ENCODE results near the gene PRKAA2. TPM values are rescaled to one million over a fixed set of nuclear protein-coding genes. Genes with fewer than 3 reads are reported as not detected.

The PRKAA2 gene
- polyA plus RNA-seq, 10 donors = 15.0 to 48.8 (median 31.3) TPM

DNA sequence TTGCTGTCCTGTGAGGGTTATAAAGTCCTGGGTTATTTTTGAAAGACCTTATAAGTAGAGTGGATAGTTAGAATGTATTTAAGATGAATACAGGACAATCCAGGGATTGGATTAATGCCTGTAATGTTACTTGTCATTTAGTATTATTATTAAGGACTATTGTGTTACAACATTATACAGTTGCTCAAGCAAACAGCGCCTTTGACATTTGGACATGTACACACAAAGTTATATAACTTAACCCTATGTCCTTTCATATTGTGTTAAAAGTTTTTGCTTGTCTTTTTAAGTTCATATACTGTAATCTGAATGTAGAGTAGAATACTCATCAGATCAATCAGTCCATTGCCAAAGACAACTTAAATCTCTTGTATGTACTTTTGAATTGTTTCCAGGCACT, 2.0 kb downstream of the PRKAA2 start:
- no peak for DNase-seq

- no peak for DNase-seq
Measured at GRCh38 chr1:56648546-56648945, 3.4 kb downstream of the PRKAA2 start.

DNA sequence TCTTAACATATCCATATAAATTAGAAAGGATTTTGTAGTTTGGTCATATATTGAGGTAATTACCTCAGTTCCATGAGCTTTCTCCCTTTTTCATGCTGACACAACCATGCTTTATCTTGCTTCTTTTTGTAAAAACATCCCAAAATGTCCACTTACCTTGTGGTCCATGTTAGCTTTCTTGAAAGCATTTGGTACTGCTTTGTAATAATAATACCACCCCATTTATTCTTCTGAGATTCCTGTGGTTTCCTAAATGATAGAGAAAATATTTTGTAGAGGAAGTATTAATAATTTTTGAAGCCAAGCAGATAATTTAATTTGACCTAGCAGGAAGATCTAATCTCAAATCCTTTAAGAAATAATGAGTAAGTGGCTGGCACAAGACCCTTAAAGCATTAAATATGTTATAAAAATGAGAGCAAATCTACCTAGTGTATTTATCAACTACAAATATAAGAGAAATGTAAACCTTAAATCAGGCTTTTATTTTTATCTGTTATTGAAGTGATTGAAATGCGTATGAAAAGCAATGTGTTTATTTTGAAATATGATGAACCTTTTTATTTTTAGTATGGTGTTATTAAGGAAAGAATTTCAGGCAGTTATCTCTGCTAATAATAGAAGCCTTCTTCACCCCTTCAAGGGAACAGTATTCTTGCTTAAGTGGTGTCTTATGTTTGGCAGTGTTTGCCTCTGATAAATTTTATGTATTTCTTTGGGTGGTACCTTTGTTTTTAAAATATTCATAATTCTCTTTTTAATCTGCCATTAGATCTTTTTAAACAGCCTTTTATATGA, 9.2 kb downstream of the PRKAA2 start:
- no peak for DNase-seq

GRCh38 chr1:56655991-56656613, 11.0 kb downstream of the PRKAA2 start:
- DNase-seq = no peak

DNA sequence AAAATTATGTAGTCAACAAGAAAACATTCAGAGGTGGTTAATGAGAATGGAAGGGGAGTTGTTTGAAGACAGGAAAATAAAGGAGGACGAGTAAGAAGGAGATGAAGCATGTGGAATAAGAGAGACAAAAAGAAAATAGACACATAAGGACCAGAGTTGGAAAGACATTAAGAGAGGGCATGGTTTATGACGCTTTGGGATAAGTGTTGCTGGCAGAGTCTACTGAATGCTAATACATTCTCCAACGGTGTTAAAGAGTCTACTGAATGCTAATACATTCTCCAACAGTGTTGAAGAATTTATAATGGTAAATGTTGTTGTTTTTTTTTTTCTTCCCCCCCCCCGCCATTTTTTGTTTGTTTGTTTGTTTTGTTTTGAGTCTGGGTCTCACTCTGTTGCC, 13.1 kb downstream of the PRKAA2 start:
- no peak for DNase-seq

DNA sequence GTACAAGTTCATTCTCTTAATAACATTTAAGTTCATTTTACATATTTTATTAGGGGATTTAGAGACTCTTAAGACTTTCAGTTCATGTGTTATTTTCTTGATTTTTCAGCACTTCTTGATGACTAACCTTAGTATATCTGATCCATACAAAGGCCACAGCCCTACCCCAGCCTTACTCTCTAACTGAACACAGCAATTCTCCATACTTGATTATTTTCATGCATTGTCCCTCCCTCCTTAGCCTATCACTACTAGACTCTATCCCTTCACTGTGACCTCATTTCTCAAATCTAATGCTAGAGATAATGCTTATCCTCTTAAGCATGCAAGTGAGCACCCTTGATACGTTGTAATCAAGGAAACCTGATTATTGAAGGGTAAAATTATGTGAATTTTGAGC, 15.2 kb downstream of the PRKAA2 start:
- DNase-seq = no peak

GRCh38 chr1:56663846-56664245, 18.7 kb downstream of the PRKAA2 start:
- DNase-seq = no peak

DNA sequence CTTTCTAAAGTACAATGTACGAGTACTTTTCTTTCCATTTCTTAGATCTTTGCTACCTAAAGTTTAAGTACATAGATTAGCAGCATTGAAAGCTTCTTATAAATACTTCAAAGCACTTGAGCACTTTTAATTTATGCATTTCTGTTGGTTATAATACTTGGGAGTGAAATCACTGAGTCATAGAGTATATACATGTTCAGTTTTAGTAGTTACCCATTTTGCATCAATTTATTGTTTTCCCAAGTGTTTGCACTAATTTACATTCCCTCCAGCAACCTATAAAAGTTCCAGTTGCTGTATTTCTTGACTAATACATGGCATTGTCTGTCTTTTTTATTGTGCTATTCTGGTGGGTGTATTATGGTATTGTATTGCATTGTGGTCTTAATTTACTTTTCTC, 20.3 kb downstream of the PRKAA2 start:
- DNase-seq = no peak

GRCh38 chr1:56666112-56666608, 21.0 kb downstream of the PRKAA2 start:
- no peak for DNase-seq

GRCh38 chr1:56670350-56670749, 25.2 kb downstream of the PRKAA2 start:
- DNase-seq = no peak

DNA sequence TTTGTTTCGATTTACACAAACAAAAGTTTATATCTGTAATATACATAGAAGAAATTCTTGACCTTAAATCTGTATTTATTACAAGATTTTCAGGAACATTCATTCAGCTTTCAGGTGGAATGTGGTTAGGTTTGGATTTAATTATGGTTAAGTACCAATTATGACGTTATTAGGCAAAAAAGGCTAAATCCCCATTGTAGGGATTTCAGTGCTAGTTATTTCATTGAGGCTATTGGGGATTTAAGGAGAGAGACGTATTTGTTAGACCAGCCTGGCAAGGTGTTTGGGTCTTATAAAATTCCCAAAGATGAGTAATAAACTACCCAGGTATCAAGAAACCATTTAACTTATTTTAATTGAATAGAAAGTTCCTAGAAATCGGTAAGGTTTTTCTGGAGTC, 26.0 kb downstream of the PRKAA2 start:
- DNase-seq = no peak

- DNase-seq = no peak
Measured at GRCh38 chr1:56671542-56671941, 26.4 kb downstream of the PRKAA2 start.

- DNase-seq = no peak
Measured at GRCh38 chr1:56672579-56672978, 27.5 kb downstream of the PRKAA2 start.

DNA sequence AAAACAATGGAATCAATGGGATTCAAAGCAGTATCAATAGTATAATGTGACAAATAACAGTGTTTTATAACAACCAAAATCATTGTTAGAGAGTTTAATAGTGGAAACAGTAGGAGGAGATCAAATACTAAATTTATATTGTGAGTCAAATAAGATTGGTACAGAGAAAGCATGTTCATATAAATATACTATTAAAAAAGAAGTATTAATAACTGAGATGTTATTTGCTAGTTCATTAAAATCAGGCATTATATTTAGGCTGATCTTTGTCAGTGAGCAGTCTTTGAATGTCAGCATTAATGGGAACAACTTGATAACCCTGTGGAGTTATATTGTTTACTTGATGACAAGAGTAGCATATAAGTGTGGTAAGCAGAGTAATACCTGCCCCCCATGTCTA, 30.6 kb downstream of the PRKAA2 start:
- no peak for DNase-seq

GRCh38 chr1:56676571-56677035, 31.5 kb downstream of the PRKAA2 start:
- peak in 1 of 3 donors; percentile 27 for DNase-seq

DNA sequence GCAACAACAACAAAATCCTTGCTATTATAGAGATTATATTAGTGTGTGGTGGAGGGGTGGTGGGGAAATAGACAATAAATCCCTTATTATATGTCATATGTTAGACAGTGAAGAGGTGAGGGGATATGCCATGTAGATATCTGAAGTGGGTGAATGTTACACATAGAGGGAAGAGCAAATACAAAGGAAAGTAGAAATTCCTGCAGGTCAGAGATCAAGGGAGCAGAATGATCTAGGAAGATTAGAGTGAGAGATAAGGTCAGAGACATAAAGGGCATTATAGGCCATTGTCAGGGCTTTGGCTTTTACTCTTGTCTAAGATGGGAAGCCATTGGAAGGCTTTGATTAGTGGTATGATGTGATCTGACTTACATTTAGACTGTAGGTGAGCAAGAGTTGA, 38.5 kb downstream of the PRKAA2 start:
- no peak for DNase-seq

- peak in 1 of 3 donors; percentile 4 for DNase-seq
Measured at GRCh38 chr1:56686169-56686568, 41.1 kb downstream of the PRKAA2 start.

GRCh38 chr1:56688522-56689026, 43.5 kb downstream of the PRKAA2 start:
- DNase-seq = peak in 1 of 3 donors; percentile 16

DNA sequence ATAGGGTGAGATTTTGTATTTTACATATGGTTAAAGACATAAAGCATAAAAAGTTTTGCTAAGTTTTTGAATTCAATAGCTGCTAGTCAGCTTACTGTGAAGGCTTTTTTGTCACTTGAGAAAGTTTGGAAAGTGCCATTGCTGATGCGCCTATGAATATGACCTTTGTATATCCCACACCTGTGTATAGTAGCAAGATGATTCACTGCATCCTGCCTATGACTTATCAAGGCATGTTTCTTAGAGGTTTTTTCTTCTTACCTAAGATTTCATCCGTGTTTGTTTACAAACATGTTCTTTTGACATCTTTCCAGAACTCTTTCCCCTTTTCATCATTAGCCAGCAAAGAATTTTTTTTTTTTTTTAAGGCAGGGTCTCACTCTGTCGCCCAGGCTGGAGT, 51.5 kb downstream of the PRKAA2 start:
- no peak for DNase-seq

GRCh38 chr1:56703747-56704146, 58.6 kb downstream of the PRKAA2 start:
- no peak for DNase-seq

DNA sequence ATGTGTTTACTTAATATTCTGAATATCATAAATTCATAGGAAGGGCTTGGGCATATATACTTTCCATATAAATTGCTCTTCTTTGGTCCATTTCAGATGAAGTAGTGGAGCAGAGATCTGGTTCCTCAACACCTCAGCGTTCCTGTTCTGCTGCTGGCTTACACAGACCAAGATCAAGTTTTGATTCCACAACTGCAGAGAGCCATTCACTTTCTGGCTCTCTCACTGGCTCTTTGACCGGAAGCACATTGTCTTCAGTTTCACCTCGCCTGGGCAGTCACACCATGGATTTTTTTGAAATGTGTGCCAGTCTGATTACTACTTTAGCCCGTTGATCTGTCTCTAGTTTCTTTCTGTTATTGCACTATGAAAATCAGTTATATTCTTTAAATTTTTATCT, 62.3 kb downstream of the PRKAA2 start:
- DNase-seq = no peak

DNA sequence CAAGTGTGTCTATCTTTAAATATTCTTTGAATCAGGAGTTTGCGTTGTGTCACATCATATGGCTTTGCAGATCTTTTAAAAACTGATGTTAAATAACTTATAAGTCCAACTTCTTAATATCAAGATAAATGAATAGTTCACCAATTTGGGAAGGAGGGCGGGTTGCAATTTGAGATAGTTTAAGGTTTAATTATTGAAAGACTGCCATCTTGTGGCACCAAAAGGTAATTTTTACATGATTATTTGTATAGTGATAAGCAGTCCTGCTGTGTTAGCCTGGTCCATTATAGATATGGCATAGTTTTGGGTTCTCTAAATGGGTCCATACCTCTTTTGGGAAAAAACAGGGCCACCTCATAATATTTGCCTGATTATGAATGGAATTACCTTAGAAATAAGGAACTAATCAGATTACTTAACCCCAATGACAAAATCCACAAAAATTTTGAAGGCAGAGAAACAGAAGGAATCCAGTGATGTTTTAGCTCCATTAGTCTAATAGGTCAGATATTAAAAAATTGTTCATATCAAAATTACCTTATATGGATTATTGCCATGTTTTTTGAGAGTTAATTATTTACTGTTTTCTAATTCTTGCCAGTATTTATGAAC, 64.3 kb downstream of the PRKAA2 start:
- DNase-seq = peak; percentile 54 to 74 (median 64)

GRCh38 chr1:56709995-56710394, 64.9 kb downstream of the PRKAA2 start:
- no peak for DNase-seq

Data from muscle of back (tissue), 11 donors.